Heart right ventricle (tissue), 16 donors: ENCODE measurements around the gene PHLDB2. TPM values are rescaled to one million over a fixed set of nuclear protein-coding genes. Genes with fewer than 3 reads are reported as not detected.

ENCODE experiments used
- ATAC-seq, 8 donors: fragments of 200-7000 bp; cut with Tn5 transposase; one replicate each; pipeline ENCODE4 v1.9.1; 2020; ENCODE audit warnings: mild to moderate bottlenecking in 8 of 8, moderate library complexity in 8 of 8, moderate number of reproducible peaks in 1 of 8
- DNase-seq, 2 donors: peaks; one replicate each; pipeline ENCODE4 v3.0.0-alpha.2; 2020
- H3K27ac ChIP-seq, 10 donors: fragments of 200-600 bp; sonication (generic) in 2 of 10; one replicate each; pipeline versions ENCODE4 v1.5.0 to v1.8.0; 2020 to 2022; ENCODE audit warnings: mild to moderate bottlenecking in 3 of 10
- H3K27me3 ChIP-seq, 7 donors: fragments of 200-600 bp; one replicate each; pipeline ENCODE4 v1.8.0; 2021 to 2022; ENCODE audit warnings: mild to moderate bottlenecking in 2 of 7
- H3K36me3 ChIP-seq, 9 donors: fragments of 200-600 bp; sonication (generic) in 1 of 9; one replicate each; pipeline versions ENCODE4 v1.5.0 to v1.8.0; 2020 to 2022; ENCODE audit warnings: mild to moderate bottlenecking in 2 of 9
- H3K4me1 ChIP-seq, 9 donors: fragments of 200-600 bp; sonication (generic) in 1 of 9; one replicate each; pipeline versions ENCODE4 v1.5.0 to v1.8.0; 2020 to 2022; ENCODE audit warnings: mild to moderate bottlenecking in 4 of 9
- H3K4me3 ChIP-seq, 10 donors: fragments of 200-600 bp; sonication (generic) in 2 of 10; one replicate each; pipeline versions ENCODE4 v1.5.0 to v1.8.0; 2020 to 2022; ENCODE audit warnings: mild to moderate bottlenecking in 7 of 10, moderate library complexity in 2 of 10
- H3K9me3 ChIP-seq, 11 donors: fragments of 200-600 bp in 10 of 11; sonication (generic) in 2 of 11; one replicate each; pipeline versions ENCODE4 v1.5.0 to v1.8.0; 2013 to 2022; ENCODE audit warnings: mild to moderate bottlenecking in 2 of 11, control low read depth in 1 of 11, moderate library complexity in 1 of 11
- WGBS, 2 donors: extraction: QIAGEN DNeasy Blood & Tissue Kit; methylation state at CpG; one replicate each; pipeline ENCODE4 v1.1.7; 2013; ENCODE audit warnings: inconsistent platforms in 1 of 2; 5-methylcytosine and 5-hydroxymethylcytosine counted together
- intact Hi-C, 10 donors: fragments of 100-400 bp; cut with DNase I; formaldehyde crosslinking; loops; one replicate each; pipeline versions ENCODE4 v1.11.1 to v1.14.2; 2022
- polyA plus RNA-seq, 2 donors: library from polyadenylated mRNA; stranded (reverse); fragments of 200-250 nt; gene quantifications; one replicate each; pipeline ENCODE4 v1.2.3, GENCODE V29; 2013
- total RNA-seq, 10 donors: library from RNA; stranded (reverse); fragmentation: NEBNext Ultra II Directional in 3 of 10; extraction: Animal tissue kit (Norgen Biotek cat#: 25700) in 3 of 10; gene quantifications; one replicate each; pipeline versions ENCODE4 v1.2.1 to v1.2.4, GENCODE V29; 2021 to 2023
- TF ChIP-seq, protein P1 (sequence below), 9 donors: fragments of 200-600 bp; sonication (generic) in 2 of 9; IDR thresholded peaks; one replicate each; pipeline versions ENCODE4 v1.5.0 to v1.8.0; 2021 to 2022; ENCODE audit warnings: antibody characterized with exemption in 9 of 9, mild to moderate bottlenecking in 5 of 9, moderate library complexity in 1 of 9
- donor health status: Arrhythmogenic right ventricular cardiomyopathy.
- donor health status: ischemic (EF 13 %, LVEDD 7.1; RV severe dilation, severe dysfunction).
- donor health status: healthy with polysubstance abuse.
- donor health status: DM: no; HTN: yes; CAD: no.
- donor health status: DM: no; HTN: no; CAD: no.
- donor health status: ischemic (EF 25% LVEDD 6.9; RV normal size, moderate dysfunction).
- donor health status: ischemic (EF 25% LVEDD 5.7; RV mildly dilated, moderate dysfunction).
- donor health status: healthy.
- donor health status: DM: yes; HTN: yes; CAD: no.
- donor health status: Ischemic cardiomyopathy.
- donor health status: ischemic (EF 35%, LVEDD 5.7; RV mildly dilated, moderate dysfunction).
- donor health status: nonischemic (EF 11% LVEDD 7.7; RV severe dilation, severe dysfunction).
- donor health status: DM: yes; HTN: yes; CAD: no.
- donor health status: PGD.
- donor health status: ischemic (EF 29% LVEDD 5.4; RV normal size, mild dysfunction).
- donor health status: nonischemic (EF 23%, LVEDD 6.1; RV moderate dilation, normal function).

PHLDB2 gene
- total and polyA plus RNA-seq, 12 donors: 33.4 to 293 (median 174) TPM

DNA sequence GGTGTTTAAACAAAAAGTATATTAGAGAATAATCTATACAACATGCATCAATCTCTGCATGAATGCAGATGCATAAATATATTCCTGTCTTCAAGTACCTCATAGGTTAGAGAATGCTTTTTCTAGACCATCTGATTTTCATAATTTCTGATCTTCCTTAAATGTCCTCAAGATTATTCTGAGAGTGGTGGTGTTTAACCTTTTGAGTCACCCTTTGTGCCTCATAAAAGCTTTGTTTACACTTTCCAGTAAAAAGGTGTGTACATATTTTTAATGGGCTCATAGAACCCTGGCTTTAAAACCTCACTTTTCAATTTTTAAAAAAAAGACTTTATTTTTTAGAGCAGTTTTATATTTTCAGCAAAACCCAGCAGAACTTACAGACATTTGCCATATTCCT is 78.8 kb downstream of the PHLDB2 start:
- ATAC-seq (no peak), DNase-seq (no peak)
- H3K4me3 ChIP-seq: no peak overlapping the region
- no peaks in the 10 kb centered on the region for H3K9me3 ChIP-seq
- no peaks in the 10 kb centered on the region for H3K27me3 ChIP-seq
- TF ChIP-seq, protein P1, sequence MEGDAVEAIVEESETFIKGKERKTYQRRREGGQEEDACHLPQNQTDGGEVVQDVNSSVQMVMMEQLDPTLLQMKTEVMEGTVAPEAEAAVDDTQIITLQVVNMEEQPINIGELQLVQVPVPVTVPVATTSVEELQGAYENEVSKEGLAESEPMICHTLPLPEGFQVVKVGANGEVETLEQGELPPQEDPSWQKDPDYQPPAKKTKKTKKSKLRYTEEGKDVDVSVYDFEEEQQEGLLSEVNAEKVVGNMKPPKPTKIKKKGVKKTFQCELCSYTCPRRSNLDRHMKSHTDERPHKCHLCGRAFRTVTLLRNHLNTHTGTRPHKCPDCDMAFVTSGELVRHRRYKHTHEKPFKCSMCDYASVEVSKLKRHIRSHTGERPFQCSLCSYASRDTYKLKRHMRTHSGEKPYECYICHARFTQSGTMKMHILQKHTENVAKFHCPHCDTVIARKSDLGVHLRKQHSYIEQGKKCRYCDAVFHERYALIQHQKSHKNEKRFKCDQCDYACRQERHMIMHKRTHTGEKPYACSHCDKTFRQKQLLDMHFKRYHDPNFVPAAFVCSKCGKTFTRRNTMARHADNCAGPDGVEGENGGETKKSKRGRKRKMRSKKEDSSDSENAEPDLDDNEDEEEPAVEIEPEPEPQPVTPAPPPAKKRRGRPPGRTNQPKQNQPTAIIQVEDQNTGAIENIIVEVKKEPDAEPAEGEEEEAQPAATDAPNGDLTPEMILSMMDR (IDR thresholded peaks at IDR 0.05): no peak
- no peak overlapping the region for H3K27ac ChIP-seq
- H3K4me1 ChIP-seq: peaks cover 0 to 35% (median 17%) of the 10 kb centered on the region in 9 donors
- peaks cover 0 to 93% (median 32%) of the 10 kb centered on the region in 9 donors for H3K36me3 ChIP-seq
- intact Hi-C loops: no loop called here

- Histone ChIP-seq H3K4me1 (peaks cover 0 to 17% (median 0%) of the 10 kb centered on the region in 9 donors), H3K27me3 (no peaks in the 10 kb centered on the region), H3K4me3 (no peak overlapping the region), H3K27ac (no peak overlapping the region), H3K36me3 (peaks cover 0 to 95% (median 37%) of the 10 kb centered on the region in 9 donors), H3K9me3 (no peaks in the 10 kb centered on the region)
- ATAC-seq: no peak
- no peak for DNase-seq
- intact Hi-C loops: no loop called here
- 94 to 99% methylated on average over 2 of the region's 2 CpGs for WGBS, 2 donors
- TF ChIP-seq, protein P1 (IDR thresholded peaks at IDR 0.05): no peak
These were observed 80.8 kb downstream of the PHLDB2 start for GRCh38 chr3:111939873-111940272.

DNA sequence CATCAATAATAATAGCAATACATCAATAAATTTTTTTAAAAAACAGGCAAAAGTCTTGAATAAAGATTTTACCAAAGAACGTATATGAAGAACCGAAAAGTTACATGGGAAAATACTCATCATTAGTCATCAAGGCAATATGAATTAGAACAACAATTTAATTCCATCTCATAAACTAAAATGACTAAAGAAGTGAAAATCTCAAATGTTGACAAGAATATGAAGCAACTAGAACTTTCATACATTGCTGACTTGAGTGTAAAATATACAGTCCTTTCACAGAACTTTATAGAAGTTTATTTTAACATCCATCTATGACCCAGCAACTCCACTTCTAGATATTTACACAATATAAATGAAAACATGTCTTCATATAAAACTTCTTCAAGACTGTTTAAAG is 84.5 kb downstream of the PHLDB2 start:
- Histone ChIP-seq H3K36me3 (peaks cover 0 to 98% (median 44%) of the 10 kb centered on the region in 9 donors), H3K9me3 (no peaks in the 10 kb centered on the region), H3K4me1 (peaks cover 0 to 7% (median 0%) of the 10 kb centered on the region in 9 donors), H3K4me3 (no peak overlapping the region), H3K27me3 (no peaks in the 10 kb centered on the region), H3K27ac (no peak overlapping the region)
- WGBS, 2 donors: 94 to 95% methylated on average over 2 of the region's 2 CpGs
- TF ChIP-seq, protein P1 (IDR thresholded peaks at IDR 0.05): no peak
- DNase-seq (no peak), ATAC-seq (no peak)
- intact Hi-C loops: no loop called here

GRCh38 chr3:111944372-111944771 is 85.3 kb downstream of the PHLDB2 start:
- intact Hi-C loops: no loop called here
- no peak for DNase-seq
- Histone ChIP-seq H3K4me3 (no peak overlapping the region), H3K36me3 (peaks cover 0 to 98% (median 51%) of the 10 kb centered on the region in 9 donors), H3K9me3 (no peaks in the 10 kb centered on the region), H3K27ac (no peak overlapping the region), H3K27me3 (no peaks in the 10 kb centered on the region), H3K4me1 (peaks cover 0 to 7% (median 0%) of the 10 kb centered on the region in 9 donors)
- ATAC-seq: no peak
- WGBS, 2 donors: 87 to 98% methylated on average over 4 of the region's 4 CpGs
- TF ChIP-seq, protein P1 (IDR thresholded peaks at IDR 0.05): no peak
